ENCODE measurements around the gene CMA1. TPM values are rescaled to one million over a fixed set of nuclear protein-coding genes. Genes with fewer than 3 reads are reported as not detected.
"Not testable (repeated sequence)": the region's sequence is repeated elsewhere in the genome, so short reads cannot be mapped to it uniquely, and the experiment has no call there.

Gene CMA1, protein sequence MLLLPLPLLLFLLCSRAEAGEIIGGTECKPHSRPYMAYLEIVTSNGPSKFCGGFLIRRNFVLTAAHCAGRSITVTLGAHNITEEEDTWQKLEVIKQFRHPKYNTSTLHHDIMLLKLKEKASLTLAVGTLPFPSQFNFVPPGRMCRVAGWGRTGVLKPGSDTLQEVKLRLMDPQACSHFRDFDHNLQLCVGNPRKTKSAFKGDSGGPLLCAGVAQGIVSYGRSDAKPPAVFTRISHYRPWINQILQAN
- not detected for polyA plus RNA-seq (2013, experiment 1 of 2)
- not detected for polyA plus RNA-seq (2013, experiment 2 of 2)

DNA sequence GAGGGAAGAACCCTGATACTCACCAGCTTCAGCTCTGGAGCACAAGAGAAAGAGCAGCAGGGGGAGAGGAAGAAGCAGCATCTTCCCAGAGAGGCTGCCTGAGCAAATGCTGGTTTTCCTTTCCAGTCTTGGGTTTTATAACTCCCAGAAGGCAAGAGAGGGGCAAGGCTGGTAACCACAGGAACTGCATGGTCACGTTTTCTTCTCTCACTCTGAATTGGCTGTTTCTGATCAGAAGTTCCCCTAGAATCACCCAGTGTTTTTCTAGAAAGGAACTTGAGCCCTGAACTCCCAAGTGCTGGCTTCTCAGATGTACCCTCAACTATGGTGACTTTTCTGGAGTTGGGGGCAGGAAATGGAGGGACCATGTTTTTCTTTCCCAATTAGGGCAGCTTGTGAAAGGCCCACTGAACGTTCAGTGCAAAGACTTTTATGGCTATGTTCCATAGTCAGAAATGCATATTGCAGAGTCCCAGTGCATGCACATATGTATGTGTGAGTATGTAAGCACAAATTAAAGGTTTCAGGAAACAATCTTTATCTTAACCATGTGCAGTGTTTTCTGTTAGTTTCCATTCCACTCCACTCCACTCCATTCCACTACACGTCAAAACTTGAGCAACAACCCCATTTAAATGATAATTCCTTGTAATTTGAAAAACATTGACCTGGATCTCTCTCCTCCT, at the start of gene CMA1:
Gene CMA1, minus strand, starts transcription at position 111 of the 686 bp plus-strand sequence. Its CDS starts 30 bp downstream, at position 81.
- Histone ChIP-seq H3K4me1 (ENCODE audit: control insufficient read depth, insufficient read depth, low read length, poor library complexity, severe bottlenecking) (no peaks in the 10 kb centered on the region), H3K36me3 (ENCODE audit: control insufficient read depth, insufficient read depth, low read length) (no peaks in the 10 kb centered on the region), H3K4me3 (ENCODE audit: extremely low read depth, insufficient read depth, low read length, poor library complexity, severe bottlenecking) (no peak within 1 kb of the TSS), H3K27ac (ENCODE audit: low read depth, low read length, severe bottlenecking) (no peak within 1 kb of the TSS), H3K9me3 (ENCODE audit: control insufficient read depth, low read length) (no peaks in the 10 kb centered on the region)
- WGBS, 2 experiments (ENCODE audit: insufficient coverage in 2 of 2) = 65 to 77% methylated on average over 2 to 3 of the region's 3 CpGs

DNA sequence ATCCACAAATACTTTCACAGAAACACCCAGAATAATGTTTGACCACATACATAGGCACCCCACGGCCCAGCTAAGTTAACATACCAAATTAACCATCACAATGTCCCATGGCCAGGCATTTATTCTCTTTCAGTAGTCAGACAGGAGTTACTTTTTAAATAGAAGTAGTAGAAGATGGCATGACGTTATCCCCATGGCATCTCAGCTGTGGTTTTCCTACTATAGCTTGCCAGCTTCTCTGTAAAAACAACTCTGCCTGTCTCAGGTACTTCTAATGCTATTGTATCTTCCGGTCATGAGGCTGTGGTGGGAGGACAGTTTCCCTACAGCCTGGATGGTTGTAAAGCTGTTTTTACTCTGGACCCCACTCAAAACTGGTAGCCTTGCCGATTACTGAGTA, 48.7 kb upstream of the CMA1 start:
- H3K9me3 ChIP-seq (ENCODE audit: control insufficient read depth, low read length) = no peaks in the 10 kb centered on the region
- no peak overlapping the region for H3K27ac ChIP-seq (ENCODE audit: low read depth, low read length, severe bottlenecking)
- no peak overlapping the region for H3K4me3 ChIP-seq (ENCODE audit: extremely low read depth, insufficient read depth, low read length, poor library complexity, severe bottlenecking)
- H3K36me3 ChIP-seq (ENCODE audit: control insufficient read depth, insufficient read depth, low read length) = no peaks in the 10 kb centered on the region
- no peaks in the 10 kb centered on the region for H3K4me1 ChIP-seq (ENCODE audit: control insufficient read depth, insufficient read depth, low read length, poor library complexity, severe bottlenecking)
- 88% methylated on average over 3 of the region's 4 CpGs; no CpG with 5 or more reads in 1 of the 2 experiments for WGBS, 2 experiments (ENCODE audit: insufficient coverage in 2 of 2)

DNA sequence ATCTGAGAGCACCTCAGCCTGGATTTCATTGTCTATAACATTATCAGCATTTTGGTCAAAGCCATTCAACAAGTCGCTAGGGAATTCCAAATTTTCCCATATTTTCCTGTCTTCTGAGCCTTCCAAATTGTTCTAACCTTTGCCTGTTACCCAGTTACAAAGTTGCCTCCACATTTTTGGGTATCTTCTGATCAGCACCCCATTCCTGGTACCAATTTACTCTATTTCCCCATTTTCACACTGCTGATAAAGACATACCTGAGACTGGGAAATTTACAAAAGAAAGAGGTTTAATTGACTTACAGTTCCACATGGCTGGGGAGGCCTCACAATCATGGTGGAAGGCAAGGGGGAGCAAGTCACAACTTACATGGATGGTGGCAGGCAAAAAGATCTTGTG, 41.0 kb upstream of the CMA1 start:
- H3K36me3 ChIP-seq (ENCODE audit: control insufficient read depth, insufficient read depth, low read length); H3K4me3 ChIP-seq (ENCODE audit: extremely low read depth, insufficient read depth, low read length, poor library complexity, severe bottlenecking); H3K9me3 ChIP-seq (ENCODE audit: control insufficient read depth, low read length); H3K4me1 ChIP-seq (ENCODE audit: control insufficient read depth, insufficient read depth, low read length, poor library complexity, severe bottlenecking); H3K27ac ChIP-seq (ENCODE audit: low read depth, low read length, severe bottlenecking): not testable (repeated sequence)
- WGBS, 2 experiments (ENCODE audit: insufficient coverage in 2 of 2) = 71 to 77% methylated on average over 1 of the region's 1 CpG

DNA sequence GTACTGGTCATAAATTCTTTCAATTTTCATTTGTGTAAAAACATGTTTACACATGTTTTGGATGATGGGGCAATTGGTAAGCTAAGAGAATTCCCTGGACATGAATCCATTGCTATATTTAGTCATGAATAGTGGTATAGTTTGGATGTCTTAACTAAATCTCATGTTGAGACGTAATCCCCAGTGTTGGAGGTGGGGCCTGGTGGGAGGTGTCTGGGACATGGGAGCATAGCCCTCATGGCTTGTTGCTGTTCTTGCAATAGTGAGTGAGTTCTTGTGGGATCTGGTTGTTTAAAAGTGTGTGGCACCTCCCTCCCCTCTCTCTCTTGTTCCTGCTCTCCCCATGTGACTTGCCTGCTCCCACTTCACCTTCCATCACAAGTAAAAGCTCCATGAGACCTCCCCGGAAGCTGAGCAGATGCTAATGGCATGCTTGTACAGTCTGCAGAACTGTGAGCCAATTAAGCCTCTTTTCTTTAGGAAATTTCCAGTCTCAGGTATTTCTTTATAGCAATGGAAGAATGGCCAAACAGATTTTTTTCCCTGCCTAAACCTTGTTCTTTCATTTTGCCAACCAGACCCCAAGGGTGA, 34.4 kb upstream of the CMA1 start:
- no peaks in the 10 kb centered on the region for H3K4me1 ChIP-seq (ENCODE audit: control insufficient read depth, insufficient read depth, low read length, poor library complexity, severe bottlenecking)
- H3K9me3 ChIP-seq (ENCODE audit: control insufficient read depth, low read length) = no peaks in the 10 kb centered on the region
- H3K36me3 ChIP-seq (ENCODE audit: control insufficient read depth, insufficient read depth, low read length) = no peaks in the 10 kb centered on the region
- 78 to 100% methylated on average over 1 of the region's 2 CpGs for WGBS, 2 experiments (ENCODE audit: insufficient coverage in 2 of 2)
- H3K4me3 ChIP-seq (ENCODE audit: extremely low read depth, insufficient read depth, low read length, poor library complexity, severe bottlenecking) = no peak overlapping the region
- H3K27ac ChIP-seq (ENCODE audit: low read depth, low read length, severe bottlenecking) = no peak overlapping the region

DNA sequence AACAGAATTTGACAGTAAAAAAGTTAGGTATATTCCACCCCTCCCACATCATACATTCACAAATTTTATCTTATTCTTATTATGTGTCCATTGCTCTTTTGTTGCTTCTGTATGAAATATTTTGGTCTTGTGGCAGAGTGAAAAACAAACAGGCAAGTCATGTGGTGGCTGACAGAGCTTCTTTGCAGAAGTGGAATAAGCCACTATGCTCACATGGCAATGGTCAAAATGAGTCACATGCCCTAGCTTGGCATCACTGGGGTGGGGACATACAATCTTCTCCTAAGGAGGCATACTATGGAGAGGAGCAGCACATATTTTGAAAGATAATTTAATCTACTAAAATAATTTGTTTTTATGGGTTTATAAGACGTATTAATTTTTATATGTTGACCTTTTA, 27.7 kb upstream of the CMA1 start:
- no CpG with 5 or more reads among the region's 1 CpG for WGBS, 2 experiments (ENCODE audit: insufficient coverage in 2 of 2)
- no peak overlapping the region for H3K27ac ChIP-seq (ENCODE audit: low read depth, low read length, severe bottlenecking)
- H3K4me3 ChIP-seq (ENCODE audit: extremely low read depth, insufficient read depth, low read length, poor library complexity, severe bottlenecking) = no peak overlapping the region
- no peaks in the 10 kb centered on the region for H3K4me1 ChIP-seq (ENCODE audit: control insufficient read depth, insufficient read depth, low read length, poor library complexity, severe bottlenecking)
- H3K36me3 ChIP-seq (ENCODE audit: control insufficient read depth, insufficient read depth, low read length) = no peaks in the 10 kb centered on the region
- no peaks in the 10 kb centered on the region for H3K9me3 ChIP-seq (ENCODE audit: control insufficient read depth, low read length)

DNA sequence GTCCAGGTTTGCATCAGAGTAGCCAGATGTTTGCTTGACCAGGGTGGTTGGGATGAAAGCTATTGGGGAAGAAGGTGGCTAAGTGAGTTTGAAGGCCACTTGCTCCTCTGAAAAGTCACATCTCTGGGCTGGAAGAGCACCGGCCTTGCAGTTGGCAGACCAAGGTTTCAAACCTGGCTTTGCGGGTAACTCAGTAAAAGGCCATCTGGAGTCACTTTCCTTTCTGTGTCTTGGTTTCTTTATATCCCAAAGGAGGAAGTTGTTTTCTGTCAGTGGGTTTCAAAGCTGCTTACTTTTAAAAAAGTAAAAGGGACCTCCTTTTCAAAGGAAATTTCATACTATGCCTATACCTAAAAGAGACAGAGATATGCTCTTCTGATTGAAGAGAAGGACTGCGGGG, 26.2 kb upstream of the CMA1 start:
- WGBS, 2 experiments (ENCODE audit: insufficient coverage in 2 of 2) = 75 to 100% methylated on average over 1 to 3 of the region's 3 CpGs

DNA sequence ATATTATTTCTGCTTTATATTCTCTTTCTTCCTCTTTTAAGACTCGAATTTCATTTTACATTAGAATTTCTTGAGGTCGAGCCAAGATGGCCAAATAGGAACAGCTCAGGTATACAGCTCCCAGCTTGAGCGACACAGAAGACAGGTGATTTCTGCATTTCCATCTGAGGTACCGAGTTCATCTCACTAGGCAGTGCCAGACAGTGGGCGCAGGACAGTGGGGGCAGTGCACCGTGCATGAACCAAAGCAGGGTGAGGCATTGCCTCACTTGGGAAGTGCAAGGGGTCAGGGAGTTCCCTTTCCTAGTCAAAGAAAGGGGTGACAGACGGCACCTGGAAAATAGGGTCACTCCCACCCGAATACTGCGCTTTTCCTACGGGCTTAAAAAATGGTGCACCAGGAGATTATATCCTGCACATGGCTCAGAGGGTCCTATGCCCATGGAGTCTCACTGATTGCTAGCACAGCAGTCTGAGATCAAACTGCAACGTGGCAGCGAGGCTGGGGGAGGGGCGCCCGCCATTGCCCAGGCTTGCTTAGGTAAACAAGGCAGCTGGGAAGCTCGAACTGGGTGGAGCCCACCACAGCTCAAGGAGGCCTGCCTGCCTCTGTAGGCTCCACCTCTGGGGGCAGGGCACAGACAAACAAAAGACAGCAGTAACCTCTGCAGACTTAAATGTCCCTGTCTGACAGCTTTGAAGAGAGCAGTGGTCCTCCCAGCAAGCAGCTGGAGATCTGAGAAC, 18.0 kb upstream of the CMA1 start:
- H3K4me3 ChIP-seq (ENCODE audit: extremely low read depth, insufficient read depth, low read length, poor library complexity, severe bottlenecking); H3K36me3 ChIP-seq (ENCODE audit: control insufficient read depth, insufficient read depth, low read length): not testable (repeated sequence)
- 70 to 90% methylated on average over 4 to 11 of the region's 15 CpGs for WGBS, 2 experiments (ENCODE audit: insufficient coverage in 2 of 2)

More for the DNA sequence above, 26.2 kb upstream of the CMA1 start:
- Histone ChIP-seq H3K4me3 (ENCODE audit: extremely low read depth, insufficient read depth, low read length, poor library complexity, severe bottlenecking) (no peak overlapping the region), H3K9me3 (ENCODE audit: control insufficient read depth, low read length) (no peaks in the 10 kb centered on the region), H3K36me3 (ENCODE audit: control insufficient read depth, insufficient read depth, low read length) (no peaks in the 10 kb centered on the region), H3K27ac (ENCODE audit: low read depth, low read length, severe bottlenecking) (no peak overlapping the region), H3K4me1 (ENCODE audit: control insufficient read depth, insufficient read depth, low read length, poor library complexity, severe bottlenecking) (no peaks in the 10 kb centered on the region)

DNA sequence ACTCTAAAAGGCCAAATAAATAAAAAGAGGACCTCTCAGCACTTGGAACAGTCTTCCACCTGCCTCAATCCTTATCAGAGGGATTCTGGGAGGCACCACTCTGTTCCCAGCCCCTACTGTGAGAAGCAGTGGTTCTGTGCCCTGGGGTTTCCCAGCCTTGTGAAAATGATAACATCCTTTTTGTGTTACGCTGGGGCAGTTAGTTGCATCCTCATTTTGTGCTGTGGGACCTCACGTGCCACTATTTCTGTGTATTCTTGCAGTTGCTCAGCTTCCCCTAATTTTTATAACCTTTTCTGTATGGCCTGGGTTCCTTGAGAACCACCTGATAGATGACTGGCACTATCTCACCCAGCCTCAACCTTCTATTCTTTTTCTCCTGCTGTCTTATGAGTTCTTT, 10.8 kb upstream of the CMA1 start:
- WGBS, 2 experiments (ENCODE audit: insufficient coverage in 2 of 2) = 72 to 89% methylated on average over 2 of the region's 2 CpGs
- Histone ChIP-seq H3K4me3 (ENCODE audit: extremely low read depth, insufficient read depth, low read length, poor library complexity, severe bottlenecking) (no peak overlapping the region), H3K27ac (ENCODE audit: low read depth, low read length, severe bottlenecking) (no peak overlapping the region), H3K36me3 (ENCODE audit: control insufficient read depth, insufficient read depth, low read length) (no peaks in the 10 kb centered on the region), H3K4me1 (ENCODE audit: control insufficient read depth, insufficient read depth, low read length, poor library complexity, severe bottlenecking) (no peaks in the 10 kb centered on the region), H3K9me3 (ENCODE audit: control insufficient read depth, low read length) (no peaks in the 10 kb centered on the region)

More for the DNA sequence above, 18.0 kb upstream of the CMA1 start:
- not testable (repeated sequence) for H3K27ac ChIP-seq (ENCODE audit: low read depth, low read length, severe bottlenecking); H3K4me1 ChIP-seq (ENCODE audit: control insufficient read depth, insufficient read depth, low read length, poor library complexity, severe bottlenecking); H3K9me3 ChIP-seq (ENCODE audit: control insufficient read depth, low read length)

DNA sequence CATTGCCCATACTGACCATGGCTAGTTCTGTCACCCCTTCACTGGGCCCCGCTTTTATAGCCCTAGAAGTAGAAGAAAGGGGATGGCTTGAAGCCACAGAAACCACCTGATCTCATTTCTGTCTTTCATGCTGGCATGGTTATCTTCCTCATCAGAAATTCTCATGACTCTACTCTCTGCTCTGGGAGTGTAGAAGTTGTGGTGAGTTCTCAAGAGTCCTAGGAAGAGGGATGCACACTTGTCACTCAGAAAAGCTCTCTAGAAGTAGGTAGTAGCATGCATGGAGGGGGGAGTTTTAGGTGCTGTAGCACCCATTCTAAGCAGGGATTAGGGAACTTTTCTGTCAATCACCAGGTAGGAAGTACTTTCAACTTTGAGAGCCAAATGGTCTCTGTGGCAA, 6.1 kb upstream of the CMA1 start:
- Histone ChIP-seq H3K9me3 (ENCODE audit: control insufficient read depth, low read length) (no peaks in the 10 kb centered on the region), H3K27ac (ENCODE audit: low read depth, low read length, severe bottlenecking) (no peak overlapping the region), H3K36me3 (ENCODE audit: control insufficient read depth, insufficient read depth, low read length) (no peaks in the 10 kb centered on the region), H3K4me3 (ENCODE audit: extremely low read depth, insufficient read depth, low read length, poor library complexity, severe bottlenecking) (no peak overlapping the region), H3K4me1 (ENCODE audit: control insufficient read depth, insufficient read depth, low read length, poor library complexity, severe bottlenecking) (no peaks in the 10 kb centered on the region)
- WGBS, 2 experiments (ENCODE audit: insufficient coverage in 2 of 2) = 80% methylated on average over 1 of the region's 1 CpG; no CpG with 5 or more reads in 1 of the 2 experiments

DNA sequence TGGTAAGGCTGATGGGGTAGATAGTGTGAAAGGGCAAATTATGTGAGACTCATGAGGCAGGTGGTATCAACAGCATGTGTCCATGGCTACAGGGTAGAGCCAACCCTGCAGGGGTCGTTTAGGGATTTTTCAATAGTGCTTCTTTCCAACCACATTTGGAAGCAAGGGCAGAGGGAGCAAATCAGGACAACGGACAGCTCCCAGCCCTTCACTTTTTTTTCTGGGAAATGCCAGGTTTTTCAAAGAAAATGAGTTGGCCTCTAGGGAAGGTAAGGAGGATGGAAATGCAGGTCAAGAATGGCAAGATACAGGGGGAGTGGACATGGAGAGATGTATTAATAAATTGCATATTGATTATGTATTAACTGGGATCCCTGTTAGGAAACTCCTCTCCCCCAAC, 4.9 kb upstream of the CMA1 start:
- Histone ChIP-seq H3K36me3 (ENCODE audit: control insufficient read depth, insufficient read depth, low read length) (no peaks in the 10 kb centered on the region), H3K9me3 (ENCODE audit: control insufficient read depth, low read length) (no peaks in the 10 kb centered on the region), H3K4me3 (ENCODE audit: extremely low read depth, insufficient read depth, low read length, poor library complexity, severe bottlenecking) (no peak overlapping the region), H3K27ac (ENCODE audit: low read depth, low read length, severe bottlenecking) (no peak overlapping the region), H3K4me1 (ENCODE audit: control insufficient read depth, insufficient read depth, low read length, poor library complexity, severe bottlenecking) (no peaks in the 10 kb centered on the region)
- WGBS, 2 experiments (ENCODE audit: insufficient coverage in 2 of 2) = 0 to 8% methylated on average over 1 to 2 of the region's 2 CpGs
